HG03460 (cell line): ENCODE data around the gene FBXL13.
"Not testable (repeated sequence)": the region's sequence is repeated elsewhere in the genome, so short reads cannot be mapped to it uniquely, and the experiment has no call there.

Experiments
- ATAC-seq: cut with Tn5 transposase; IDR thresholded peaks from one replicate; pipeline ENCODE4 v1.9.1; 2021; ENCODE audit not compliant: unreplicated experiment

Gene FBXL13

DNA sequence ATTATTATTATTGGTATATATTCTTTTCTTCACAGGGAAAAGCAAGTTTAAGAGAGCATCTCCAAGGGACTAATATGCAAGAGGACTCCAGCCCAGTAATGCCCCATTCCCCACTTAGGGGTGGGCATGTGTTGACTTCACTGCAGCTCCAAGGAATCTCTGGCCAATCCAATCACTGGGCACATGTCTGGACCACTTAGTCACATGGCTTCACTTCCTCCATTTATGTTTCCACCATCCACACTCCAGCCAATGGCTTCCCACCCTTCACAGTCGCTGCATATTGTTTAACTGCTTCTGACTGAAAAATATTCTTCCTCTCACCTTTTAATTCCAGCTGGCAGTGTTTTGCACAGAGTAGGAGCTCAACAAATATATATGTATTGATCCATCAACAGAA is 43.6 kb downstream of the FBXL13 start:
- no peak for ATAC-seq

DNA sequence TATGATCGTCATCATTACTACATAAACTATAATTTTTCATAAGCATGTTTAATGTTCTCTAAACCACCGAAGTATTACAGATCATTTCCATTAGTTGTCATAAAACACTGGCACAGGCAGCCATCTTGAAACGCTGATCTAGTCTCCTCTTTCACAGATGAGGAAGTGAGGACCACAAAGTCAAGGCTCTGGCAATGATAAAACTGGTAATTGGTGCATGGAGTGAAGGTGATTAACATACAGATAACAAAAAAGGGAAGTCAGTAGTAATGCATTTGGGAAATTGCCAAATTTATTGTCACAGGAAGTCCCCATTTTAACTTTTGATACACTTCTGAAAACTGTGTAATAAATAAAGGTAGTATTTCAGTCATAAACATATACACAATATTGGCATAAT is 49.3 kb downstream of the FBXL13 start:
- ATAC-seq: no peak

DNA sequence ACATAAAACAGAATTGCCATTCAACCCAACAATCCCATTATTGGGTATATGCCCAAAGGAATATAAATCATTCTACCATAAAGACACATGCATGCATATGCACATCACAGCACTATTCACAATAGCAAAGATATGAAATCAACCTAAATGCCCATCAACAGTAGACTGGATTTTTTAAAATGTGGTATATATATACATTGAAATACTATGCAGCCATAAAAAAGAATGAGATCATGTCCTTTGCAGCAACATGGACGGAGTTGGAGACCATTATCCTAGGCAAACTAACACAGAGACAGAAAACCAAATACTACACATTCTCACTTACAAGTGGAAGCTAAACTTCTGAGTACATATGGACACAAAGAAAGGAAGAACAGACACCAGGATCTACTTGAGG is 51.0 kb downstream of the FBXL13 start:
- not testable (repeated sequence) for ATAC-seq

DNA sequence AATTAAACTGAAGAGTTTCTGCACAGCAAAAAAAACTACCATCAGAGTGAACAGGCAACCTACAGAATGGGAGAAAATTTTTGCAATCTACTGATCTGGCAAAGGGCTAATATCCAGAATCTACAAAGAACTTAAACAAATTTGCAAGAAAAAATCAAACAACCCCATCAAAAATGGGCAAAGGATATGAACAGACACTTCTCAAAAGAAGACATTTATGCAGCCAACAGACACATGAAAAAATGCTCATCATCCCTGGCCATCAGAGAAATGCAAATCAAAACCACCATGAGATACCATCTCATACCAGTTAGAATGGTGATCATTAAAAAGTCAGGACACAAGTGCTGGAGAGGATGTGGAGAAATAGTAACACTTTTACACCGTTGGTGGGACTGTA is 53.1 kb downstream of the FBXL13 start:
- not testable (repeated sequence) for ATAC-seq

DNA sequence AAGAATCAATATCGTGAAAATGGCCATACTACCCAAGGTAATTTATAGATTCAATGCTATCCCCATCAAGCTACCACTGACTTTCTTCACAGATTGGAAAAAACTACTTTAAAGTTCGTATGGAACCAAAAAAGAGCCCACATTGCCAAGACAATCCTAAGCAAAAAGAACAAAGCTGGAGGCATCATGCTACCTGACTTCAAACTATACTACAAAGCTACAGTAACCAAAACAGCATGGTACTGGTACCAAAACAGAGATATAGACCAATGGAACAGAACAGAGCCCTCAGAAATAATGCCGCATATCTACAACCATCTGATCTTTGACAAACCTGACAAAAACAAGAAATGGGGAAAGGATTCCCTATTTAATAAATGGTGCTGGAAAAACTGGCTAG is 53.7 kb downstream of the FBXL13 start:
- not testable (repeated sequence) for ATAC-seq

DNA sequence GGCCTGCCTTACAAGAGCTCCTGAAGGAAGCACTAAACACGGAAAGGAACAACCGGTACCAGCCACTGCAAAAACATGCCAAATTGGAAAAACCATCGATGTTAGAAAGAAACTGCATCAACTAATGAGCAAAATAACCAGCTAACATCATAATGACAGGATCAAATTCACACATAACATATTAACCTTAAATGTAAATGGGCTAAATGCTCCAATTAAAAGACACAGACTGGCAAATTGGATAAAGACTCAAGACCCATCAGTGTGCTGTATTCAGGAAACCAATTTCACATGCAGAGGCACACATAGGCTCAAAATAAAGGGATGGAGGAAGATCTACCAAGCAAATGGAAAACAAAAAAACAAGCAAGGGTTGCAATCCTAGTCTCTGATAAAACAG is 56.3 kb downstream of the FBXL13 start:
- ATAC-seq: not testable (repeated sequence)

DNA sequence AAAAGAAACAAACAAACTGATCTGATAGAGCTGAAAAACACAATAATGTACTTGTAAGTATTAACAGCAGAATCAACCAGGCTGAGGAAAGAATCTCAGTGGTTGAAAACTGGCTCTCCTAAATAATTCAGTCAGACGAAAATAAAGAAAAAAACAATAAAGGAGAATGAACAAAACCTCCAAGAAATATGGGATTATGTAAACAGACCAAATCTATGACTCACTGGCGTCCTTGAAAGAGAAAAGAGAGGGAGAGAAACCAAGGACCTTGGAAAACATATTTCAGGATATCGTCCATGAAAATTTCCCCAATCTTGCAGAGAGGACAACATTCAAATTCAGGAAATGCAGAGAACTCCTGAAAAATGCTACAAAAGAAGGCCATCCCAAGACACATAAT is 62.9 kb downstream of the FBXL13 start:
- no peak for ATAC-seq

DNA sequence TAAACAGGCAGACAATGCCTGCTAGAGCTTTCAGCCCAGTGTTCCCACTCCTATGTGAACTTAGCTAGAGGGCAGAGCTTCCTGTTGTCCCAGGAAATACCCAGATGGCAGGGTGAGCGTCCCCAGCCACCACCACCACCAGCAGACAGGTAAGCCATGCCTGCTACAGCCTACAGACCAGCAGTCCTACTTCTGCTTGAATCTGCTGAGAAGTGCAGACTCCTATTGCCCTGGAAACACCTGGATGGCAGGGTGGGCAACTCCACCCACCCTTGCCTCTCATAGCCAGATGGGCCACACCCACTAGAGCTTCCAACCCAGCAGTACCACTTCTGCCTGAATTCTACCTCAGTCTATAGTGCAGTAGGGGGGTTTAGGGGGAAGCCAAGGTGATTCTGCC is 64.4 kb downstream of the FBXL13 start:
- ATAC-seq: no peak

DNA sequence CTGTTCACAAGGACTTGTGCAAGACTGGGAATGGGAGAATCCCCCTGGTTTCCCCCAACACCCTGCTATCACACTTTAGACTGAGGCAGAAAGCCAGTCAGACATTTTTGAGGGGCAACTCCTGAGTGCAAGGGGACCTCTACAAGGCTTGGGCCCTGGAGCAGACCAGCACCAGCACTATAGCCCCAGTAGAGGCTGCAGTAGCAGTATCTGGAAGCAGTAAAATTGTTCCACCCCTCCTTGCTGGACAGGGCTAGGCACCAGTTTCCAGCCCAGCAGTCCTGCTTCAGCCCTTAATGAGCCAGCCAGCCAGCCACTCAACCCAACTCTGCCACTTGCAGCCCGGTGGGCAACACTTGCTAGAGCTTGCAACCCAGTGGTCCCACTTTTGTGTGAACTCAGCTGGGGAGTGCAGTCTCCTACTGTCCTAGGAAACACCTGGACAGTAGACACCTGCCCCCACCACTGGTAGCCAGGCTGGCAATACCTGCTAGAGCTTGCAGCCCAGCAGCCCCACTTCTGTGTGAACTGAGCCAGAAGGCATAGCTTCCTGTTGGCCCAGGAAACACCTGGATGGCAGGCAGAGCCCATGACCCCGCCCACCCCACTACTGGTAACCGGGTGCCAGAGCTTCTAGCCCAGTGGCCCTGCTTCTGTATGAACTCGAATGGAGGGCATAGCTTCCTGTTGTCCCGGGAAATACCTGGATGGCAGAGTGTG is 65.0 kb downstream of the FBXL13 start:
- ATAC-seq: no peak

DNA sequence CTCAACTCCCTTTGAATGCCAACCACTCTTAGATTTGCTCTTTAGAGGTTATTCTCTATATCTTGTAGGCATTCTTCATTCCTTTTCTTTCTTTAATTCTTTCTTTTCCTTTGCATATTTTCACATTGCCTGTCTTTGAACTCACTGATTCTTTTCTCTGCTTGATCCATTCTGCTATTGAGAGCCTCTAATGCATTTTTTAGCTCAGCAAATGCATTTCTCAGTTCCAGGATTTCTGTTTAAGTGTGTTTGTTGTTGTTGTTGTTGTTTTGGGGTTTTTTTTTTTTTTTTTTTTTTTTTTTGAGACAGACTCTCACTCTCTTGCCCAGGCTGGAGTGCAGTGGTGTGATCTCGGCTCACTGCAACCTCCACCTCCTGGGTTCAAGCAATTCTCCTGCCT is 71.6 kb downstream of the FBXL13 start:
- no peak for ATAC-seq

DNA sequence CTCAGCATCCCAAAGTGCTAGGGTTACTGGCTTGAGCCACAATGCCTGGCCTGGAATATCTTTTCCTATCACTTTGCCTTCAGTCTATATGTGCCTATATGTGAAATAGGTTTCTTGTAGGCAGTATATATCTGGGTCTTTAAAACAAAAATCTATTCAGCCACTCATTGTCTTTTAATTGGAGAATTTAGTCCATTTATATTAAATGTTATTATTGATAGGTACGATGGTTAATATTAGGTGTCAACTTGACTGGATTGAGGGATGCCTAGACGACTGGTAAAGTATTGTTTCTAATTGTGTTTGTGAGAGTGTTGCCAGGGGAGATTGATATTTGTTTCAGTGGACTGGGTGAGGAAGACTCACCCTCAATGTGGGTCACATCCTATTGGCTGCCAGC is 73.4 kb downstream of the FBXL13 start:
- ATAC-seq: no peak

DNA sequence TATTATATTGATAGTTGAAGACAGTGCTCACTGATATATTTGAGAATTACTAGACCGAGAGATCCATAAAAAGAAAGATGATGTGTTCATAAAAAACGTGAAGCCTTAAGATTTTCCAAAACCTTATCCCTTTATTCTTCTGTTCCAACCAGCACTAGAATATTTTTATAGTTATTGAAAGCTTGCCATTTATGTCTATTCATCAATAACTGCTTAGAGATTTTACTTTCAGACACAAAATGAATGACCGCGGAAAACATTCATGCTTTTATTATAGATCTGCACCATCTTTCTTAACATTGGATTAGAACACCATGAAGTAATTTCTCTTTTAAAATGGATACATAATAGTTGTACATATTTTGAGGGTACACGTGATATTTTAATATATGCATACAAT is 77.6 kb downstream of the FBXL13 start:
- no peak for ATAC-seq

DNA sequence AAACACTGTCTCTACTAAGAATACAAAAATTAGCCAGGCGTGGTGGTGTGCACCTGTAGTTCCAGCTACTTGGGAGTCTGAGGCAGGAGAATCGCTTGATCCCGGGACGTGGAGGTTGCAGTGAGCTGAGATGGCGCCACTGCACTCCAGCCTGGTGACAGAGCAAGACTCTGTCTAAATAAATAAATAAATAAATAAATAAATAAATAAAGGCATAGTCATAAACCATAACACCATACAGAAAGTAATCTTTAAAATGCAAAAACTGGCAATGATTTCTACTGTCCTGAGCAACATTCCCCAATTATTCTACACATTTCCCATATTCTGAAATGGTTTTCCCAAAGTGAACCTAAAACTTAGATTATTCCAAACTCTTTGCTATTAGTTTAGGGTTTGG is 79.0 kb downstream of the FBXL13 start:
- ATAC-seq: not testable (repeated sequence)

DNA sequence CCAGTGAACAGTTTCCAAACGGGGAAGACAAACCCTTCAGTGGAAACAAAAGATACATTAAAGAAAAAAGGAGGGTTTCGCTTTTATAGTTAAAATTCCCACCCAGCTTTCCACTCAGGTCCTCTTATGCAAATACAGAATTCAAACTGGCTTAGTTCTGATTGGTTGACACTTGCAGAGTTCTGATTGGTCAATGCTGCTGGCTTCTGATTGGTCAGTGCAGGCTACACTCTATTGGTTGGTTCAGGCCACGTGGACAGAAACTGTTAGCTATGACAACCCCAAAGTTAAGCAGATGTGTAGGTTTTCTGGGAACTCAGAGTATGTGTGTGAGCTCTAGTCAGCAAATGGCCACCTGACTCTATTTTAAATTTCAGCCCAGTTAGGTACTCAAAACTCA is 80.0 kb downstream of the FBXL13 start:
- ATAC-seq: no peak

DNA sequence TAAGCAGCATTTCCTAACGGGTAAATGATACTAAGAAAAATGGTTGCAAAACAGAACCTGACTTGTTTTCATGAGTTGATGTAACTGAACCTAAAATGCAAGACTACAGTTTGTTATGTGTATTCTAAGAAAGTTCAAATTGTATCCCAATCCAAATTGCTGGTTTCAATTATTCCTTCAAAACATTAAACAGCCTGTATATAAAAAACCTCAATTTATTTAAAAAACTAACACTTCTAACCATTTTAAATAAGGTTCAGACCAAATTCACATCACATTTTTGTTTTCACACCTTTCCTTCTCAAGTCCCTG is 80.9 kb downstream of the FBXL13 start:
- ATAC-seq: no peak

DNA sequence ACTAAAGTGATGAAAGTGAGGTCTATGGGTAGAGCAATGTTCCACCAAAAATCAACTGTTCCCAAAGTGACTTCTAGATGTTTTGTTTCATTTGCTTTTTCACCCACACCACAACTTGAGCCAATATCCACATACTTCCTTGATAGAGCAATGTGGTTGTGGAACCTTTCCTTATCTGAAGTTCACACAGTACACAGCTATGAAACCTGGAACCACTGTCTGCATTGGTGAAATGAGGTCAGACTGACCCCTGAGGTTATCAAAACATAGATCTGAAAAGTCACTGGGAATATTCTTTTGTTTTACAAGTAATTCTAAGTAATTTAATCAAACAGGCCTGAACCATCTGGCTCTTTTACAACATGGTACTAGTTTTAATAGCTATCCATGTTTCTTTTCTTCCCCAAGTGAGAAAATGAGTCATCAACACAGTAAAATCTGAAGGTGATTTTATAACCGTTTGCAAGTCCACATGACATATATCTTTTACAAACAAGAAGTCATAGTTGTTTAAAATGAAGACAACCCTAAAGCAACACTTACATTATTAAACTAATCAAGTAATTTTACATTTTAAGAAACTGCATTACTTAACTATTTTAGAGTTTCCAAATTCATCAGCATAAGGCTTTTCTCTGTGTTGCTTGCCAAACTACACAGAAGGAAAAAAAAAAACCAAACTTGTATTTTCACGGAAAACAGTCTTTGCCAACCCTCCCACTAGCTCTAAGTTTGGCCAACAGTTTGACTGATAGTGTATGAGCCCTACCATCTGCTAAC is 81.5 kb downstream of the FBXL13 start:
- ATAC-seq: no peak

DNA sequence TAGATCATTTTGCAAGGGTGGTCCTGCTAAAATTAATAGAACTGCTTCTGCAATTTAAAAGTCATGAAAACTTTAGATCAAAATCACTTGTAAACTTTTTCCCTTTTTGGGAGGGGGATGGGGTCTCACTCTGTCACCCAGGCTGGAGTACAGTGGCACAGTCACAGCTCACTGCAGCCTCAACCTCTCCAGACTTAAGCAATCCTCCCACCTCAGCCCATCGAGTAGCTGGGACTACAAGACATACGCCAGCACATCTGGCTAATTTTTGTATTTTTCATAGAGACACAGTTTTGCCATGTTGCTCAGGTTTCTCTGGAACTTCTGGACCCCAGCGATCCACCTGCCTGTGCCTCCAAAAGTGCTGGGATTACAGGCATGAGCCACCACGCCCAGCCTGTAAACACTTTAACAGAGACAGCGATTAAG is 82.1 kb downstream of the FBXL13 start:
- no peak for ATAC-seq

DNA sequence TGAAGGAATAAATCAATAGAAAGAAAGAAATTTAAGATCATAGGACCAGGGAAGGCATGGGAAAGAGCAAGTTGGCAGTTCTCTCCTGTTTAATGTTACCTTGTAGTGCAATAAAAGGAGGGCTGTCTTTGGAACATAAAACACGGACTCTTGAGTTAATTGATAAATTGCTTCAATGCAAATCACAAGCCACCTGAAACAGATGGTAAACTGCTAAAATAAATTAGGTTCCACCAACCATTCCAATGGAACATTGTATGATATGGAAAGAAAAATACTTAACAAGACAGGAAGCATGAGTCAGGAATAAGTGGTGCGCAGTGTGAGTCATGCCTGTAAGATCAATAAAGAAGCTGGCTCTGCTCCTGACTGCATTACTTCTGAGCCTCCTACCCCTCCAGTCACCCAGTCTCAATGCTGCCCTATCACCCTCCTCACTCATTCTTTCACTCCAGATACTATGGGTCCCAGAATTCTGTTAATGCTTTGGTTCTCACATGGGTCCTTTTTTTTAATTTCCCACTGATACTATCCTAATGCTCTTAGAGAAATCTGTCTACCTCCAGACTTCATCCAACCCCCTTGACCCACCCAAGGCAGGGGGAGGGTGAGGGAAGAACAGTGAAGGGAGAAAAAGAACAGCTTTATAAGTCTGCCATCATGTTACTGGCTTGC is 82.9 kb downstream of the FBXL13 start:
- ATAC-seq: no peak

DNA sequence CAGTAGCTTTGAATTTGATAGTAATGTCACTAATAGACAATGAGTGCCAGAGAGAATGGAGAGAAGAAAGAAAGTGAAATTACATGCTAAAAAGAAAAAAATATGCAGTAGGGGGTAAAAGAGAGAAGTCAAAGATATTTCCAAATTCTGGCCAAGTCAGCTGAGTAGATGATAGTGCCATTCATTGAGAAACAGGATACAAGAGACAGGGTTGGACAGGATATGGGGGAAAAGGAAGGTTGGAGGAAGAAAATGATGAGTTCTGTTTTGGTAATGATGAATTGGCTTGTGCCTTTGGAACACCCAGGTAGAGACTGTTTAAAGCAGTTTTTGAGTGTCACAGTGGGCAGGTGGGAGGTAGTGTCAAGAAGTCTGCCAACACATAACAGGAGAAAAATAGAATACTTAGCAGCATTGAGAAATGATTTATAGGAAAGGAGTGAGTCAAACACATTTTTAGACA is 83.5 kb downstream of the FBXL13 start:
- ATAC-seq: no peak

DNA sequence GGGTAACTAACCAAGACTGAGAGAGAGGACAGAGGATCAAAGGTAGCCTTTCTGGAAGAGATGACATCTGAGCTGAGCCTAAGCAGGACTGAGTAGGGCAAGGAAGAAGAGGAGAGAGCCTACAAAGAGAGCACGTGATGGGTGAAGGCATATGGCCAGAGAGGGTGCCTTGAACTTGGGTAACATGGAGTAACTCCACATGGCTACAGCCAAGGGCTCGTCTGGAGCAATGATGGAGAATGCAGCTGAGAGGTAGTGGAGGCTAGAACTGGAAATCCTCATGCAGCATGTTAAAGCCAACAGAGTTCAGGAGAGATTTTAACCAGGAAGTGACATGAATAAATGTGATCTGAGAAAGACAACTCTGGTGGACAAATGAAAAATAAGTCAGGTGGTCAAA is 84.0 kb downstream of the FBXL13 start:
- ATAC-seq: no peak

DNA sequence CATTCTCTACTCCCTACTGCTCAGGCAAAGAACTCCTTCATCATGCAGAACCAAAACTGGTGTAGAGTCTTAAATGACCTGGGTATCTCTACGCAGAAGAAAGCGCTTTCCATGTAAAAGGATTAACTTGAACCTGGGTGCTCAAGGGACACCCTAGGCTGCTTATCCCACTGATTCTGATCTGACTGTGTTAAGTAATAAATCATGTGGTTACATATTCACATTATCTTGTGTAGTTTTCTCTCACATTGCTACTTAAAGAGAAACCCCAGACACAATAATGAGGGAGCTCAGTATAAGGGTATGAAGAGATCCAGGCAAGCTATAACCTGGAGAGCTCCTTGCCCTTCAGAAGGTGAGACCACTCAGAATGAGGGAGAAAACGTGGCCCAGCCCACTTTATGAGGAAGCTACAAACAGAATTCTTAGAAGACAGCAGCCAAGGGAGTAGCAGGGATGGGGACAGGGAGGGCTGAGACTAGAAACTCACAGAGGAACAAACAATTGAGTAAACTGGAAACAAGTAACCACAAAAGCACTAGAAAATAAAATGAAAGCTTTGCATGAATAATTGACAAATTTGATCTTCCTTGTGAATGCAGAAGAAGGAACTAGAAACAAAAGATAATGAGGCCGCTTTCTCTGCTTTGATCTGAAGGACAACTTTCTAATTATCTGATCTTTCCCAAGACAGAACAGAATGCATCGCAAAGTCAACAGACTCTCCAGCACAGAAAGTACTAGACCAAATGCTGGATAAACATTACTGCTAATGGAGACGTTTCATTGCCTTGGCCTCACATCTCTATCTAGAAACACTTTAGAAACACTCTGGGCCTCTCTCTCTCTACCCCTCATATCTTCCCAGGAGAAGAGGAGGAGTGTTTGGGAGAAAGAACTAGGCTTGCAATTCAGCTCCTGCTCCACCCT is 85.7 kb downstream of the FBXL13 start:
- no peak for ATAC-seq
